Stimulated activated CD8-positive, alpha-beta memory T cell treated with anti-CD3 and anti-CD28 coated beads, Interleukin-12 subunit alpha, Interleukin-12 subunit beta, amount 100 ng/mL, for 1 hour (primary cell): ENCODE data around the gene NAT9.

ENCODE experiments used
- DNase-seq: peaks from one replicate; pipeline ENCODE4 v3.0.0-alpha.2; 2020; ENCODE audit warnings: low read depth

NAT9 gene

DNA sequence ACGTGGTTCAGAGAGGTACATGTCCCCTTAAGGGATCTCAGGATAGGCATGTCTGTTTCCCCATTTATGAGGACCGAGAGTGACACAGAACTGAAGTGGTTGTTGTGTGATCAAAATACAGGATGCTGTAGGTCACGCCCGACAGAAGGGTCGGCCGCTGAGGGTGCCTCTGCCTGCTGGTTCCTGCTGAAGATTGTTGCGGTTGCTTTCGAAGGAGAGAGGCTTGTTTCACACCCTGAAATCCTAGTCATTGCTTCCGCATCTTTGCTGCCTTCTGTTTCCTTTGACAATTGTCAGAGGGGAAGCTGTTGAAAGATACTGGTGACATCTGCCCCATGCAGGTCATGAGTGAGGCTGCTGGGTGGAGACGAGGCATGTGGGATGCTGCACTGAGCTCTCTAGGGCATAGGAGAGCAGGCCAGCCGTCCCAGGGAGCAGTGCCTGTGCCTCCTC is 3.8 kb upstream of the NAT9 start:
- DNase-seq, result peak; percentile 22

DNA sequence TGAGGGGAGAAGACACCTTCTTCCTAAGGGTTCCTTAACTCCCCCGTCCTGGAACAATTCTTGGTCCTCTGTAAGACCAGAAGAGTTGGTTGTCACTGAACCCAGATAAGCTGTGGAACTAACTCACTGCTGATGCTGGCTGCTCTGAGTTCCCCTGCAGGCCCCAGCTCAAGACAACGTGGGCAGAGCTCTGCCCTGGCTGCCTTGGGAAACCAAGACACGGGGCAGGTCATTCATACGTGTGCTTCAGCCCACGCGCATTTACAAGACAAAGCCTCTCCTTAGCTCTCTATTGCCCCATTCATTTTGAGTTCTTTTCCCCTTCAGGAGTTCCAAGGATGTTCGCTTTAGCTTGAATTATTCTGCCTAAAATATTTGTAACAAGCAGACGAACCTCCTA is 3.4 kb upstream of the NAT9 start:
- no peak for DNase-seq

DNA sequence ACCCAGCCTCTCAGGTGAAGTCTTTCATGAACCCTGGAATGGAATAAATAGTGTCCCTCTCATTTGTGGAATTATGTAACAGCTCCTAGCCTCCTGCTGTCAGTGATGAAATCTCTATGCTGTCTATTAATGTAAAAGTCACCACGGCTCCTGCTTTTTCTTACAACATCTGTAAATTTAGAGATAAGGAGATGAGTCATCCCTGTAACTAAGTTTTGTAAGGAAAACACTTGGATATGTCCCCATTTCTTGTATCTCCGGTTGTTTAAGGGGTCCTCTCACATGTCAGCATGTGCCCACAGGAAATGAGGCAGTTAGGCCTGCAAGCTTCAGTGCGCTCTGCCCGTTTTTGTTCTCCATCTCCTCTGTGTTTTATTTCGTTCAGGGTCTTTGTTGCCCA is 2.8 kb upstream of the NAT9 start:
- no peak for DNase-seq

DNA sequence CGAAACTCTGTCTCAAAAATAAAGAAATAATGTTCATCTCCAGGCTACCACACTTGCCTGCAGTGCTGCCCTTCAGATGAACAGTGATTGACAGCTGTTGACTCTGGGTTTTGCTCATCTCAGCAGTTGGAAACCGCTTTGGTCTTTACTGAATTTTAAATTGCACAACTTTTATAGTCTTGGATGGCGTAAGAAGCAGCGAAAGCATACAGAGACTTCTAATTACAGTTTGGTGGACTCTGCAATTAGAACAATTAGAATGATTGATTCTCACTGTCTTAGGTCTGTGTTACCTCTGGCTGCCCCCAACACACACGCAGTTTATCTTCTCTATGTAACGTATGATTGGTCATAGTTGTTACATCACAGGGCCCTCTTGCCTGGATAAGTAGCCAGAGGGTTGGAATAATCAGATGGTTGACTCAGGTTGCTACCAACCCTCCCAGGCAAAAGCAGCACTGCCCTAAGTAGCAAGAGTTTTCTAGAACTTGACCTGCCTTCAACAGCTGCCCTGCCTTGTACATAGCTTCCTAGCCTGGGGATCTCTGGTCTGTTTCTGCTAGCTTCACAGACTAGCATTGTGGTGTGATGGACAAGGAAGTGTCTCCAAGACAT is 1.9 kb upstream of the NAT9 start:
- no peak for DNase-seq

DNA sequence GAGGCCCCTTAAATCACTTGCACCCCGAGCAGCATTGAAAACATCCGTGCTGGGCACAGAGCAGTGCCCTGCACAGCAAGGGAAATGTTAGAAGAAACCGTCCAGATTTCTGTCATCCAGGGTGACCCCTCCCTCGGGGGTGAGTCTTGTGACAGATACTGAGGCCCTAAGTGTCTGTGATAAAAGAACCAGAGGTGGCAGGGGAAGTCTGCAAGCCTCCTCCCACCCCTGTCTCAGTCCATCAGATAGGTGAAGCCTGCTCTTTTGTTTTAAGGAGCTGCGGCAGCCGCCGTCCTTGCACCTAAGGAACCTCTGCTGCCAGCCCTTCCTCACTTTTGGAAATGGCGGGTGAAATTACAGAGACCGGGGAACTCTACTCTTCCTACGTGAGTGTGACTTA is 845 bp upstream of the NAT9 start:
- no peak for DNase-seq

DNA sequence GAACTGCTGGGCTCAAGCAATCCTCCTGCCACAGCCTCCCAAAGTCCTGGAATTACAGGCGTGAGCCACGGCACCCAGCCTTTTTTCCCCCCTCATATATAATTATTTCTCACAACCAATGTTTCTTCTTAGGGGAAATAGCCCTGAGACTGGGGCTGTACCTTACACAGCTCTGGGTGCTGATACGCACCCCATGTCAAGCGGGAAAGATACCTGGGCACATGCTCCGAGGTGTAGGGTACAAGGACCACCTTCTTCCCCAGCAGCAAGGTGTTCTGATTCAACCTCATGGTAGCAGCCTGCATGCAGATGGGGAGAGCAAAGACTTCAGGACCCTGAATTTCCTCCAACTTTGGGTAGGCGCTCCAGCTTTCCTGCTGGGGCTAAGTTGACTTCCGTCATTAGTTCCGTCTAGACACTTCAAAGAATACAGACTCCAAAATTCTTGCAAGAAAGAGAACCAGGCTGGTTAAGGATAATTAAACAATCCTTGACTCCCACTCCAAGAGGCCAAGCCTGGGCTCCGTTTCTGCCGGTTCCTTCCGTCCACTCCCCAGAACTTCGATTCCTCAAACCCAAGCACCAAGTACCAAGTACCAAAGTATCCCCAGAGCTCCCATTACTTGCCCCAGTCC is 619 bp downstream of the NAT9 start:
- no peak for DNase-seq

DNA sequence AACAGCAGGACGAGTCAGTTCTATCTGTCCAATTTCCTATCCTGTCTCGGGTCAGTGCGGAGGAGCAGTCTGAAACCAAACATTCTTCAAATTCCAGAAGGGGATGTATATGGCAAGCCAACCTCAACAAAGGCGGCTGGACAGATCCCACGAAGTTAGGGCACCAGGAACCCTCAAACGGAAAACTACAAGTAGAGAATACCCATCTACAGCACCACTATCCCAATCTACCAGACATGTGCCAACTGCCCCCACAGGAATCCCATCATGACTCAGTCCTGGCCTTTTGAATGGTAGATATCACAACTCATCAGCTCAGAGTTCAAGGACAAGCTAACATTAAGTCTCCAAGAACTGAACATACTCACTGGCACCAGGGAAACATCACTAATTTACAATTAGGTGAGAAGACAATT is 2.3 kb downstream of the NAT9 start:
- DNase-seq, result no peak

DNA sequence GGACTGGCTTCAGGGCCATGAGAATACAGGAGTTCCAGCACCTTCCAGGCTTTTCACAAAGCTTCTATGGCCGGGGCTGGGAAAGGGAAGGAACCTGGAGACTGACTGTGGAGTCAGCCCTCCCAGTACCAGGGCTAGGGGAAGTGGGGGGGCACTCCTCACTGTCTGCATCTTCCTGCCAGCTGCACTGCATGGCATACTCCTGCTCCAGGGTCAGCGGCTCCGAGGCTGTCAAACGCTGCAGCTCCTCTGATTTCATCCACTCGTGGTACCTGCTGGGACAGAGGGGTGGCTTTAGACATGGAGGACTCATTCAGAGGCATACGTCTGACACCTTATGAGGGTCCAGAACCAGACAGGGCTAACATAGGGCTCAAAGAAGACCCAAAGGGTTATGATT is 2.7 kb downstream of the NAT9 start:
- no peak for DNase-seq

DNA sequence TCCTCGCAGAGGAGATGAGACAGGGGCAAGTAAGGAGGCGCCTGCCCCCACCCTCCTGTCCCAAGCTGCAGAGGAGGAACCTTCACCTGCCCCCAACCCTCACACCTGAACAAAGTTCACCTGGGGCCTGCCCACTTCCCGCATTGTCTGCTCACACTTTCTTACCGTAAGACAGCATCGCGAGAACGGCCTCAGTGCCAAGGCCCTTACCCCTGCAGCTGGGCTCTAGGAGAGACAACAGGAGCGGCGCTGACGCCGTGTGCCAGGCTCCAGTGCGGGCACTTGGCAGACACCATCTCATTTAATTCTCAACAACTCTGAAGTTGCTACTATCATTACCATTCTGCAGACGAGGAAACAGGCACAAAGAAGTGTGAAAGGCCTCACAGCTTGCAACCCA is 4.1 kb downstream of the NAT9 start:
- no peak for DNase-seq

DNA sequence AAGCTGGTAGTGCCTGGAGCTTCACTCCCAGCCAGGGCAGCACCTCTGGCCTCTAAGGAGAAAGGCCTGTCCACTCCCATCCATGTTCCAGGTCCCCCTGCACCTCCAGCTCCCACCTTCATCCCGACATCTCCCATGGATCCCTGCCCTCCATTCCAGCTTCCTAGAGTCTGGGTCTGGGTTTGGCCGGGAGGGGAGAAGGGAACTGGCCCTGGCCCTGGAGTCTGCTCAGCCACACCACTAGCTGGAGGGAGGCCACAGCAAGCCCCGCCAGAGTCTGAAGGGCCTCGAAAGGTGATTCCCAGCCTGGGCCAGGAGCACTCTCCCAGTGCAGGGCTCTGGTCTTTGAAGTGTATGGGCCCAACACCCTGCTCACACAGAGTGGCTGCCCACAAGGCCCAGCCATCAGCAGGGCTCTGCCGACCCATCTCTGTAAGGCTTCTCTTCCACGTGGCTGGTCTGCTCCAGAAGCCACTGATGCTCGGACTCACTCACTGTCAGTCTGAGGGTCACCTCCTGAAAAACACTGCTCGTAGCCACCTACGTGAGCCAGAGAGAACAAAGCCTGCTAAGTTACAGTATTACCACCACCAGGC is 4.7 kb downstream of the NAT9 start:
- DNase-seq, result no peak

DNA sequence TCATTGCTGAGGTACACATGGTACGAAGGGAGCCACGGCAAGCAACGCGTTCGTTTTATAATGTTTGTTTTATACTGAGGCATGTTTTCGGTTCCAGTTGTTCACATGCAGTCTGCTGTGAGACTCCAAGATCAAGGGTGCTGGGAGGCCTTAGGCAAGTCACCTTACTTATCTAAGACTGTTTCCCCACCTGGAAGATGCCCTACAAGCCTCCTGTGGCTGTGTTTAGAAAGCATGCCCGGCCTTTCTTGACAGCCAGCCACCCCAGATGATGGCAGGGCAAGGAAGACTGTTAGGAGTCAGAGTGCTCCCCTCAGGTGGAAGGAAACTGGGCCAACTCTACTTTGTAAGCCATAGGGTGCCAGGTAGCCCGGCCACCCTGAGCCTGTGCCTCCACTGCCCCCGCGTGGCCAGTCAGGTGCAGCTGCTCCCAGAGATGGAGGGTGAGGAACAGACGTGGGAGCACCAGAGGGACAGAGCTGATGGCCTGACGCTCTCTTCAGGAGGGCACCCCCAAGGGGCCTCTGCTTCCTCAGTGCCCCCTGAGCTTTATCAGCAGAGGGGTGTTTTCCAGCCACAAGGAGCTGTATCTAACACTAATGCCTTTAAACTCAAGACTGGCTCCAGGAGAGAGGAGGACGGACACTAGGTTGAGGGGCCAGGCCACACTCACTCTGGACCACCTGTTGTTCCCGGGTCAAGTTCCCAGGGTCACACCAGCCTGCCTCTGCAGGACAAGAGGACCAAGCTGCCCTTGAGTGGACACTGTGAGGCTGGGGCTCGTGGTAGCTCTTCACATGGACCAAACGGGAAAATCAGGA is 5.4 kb downstream of the NAT9 start:
- DNase-seq, result peak; percentile 58

DNA sequence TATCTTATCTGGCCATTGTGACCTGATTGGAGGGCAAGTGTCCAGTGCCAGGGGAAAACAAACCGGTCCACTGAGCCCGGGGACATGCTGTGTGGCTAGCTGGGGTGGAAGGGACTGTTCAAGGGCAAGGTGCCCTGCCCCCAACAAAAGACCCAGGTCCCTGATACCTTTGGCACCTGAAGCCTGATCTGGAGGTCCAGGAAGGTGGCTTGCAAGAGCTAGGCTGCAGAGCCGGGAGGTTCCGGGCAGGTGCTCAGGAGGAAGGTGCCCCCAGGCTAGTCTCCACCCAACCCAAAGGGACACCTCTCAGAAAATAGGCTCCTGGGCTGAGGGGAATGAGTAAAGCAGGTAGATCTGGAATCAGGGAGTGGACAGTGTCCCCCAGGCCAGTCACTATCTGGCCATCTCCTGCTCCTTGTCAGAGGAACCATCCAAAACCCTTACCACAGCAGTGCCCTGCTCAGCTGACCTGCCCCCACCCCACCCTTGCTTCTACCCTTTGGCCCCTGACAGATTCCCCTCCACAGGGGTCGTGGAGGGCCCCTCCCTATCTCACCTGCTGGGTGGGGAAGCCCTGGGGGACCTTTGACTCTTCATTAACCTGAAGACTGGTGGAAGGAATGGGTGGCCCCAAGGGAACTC is 6.2 kb downstream of the NAT9 start:
- no peak for DNase-seq

DNA sequence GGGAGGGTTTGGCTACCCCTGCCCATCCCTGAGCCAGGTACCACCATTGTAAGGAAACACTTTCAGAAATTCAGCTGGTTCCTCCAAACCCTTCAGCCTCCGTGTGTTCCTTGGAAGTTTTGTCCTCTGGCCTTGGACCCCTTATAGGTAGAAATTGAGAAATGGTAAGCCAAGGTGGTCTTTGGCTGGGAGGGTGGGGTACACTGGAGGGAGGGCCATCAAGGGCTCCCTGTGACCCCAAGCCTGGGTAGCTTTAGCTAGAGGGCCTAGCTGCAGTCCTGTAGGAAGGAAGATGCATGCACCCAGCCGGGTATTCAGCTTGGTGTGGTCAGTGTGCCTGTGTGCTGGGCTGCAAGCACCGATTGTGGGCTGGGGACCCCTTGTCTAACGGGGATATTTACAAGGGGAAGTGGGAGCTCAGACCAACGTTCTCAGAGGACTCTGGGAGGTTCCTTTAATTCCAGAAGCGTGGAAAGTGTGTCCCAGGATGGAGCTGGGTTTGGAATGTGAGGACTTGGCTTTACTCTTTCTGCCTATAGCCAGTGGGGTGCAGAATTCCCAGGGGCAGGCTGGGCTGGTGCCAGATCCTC is 6.8 kb downstream of the NAT9 start:
- no peak for DNase-seq

DNA sequence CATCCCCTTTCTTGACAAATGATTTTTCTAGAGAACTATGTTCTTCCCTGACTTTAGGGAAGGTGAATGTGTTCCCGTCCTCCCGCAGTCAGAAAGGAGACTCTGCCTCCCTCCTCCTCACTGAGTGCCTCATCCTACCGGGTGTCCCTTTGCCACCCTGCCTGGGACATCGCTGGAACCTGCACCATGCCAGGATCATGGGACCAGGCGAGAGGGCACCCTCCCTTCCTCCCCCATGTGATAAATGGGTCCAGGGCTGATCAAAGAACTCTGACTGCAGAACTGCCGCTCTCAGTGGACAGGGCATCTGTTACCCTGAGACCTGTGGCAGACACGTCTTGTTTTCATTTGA is 7.4 kb downstream of the NAT9 start:
- no peak for DNase-seq

DNA sequence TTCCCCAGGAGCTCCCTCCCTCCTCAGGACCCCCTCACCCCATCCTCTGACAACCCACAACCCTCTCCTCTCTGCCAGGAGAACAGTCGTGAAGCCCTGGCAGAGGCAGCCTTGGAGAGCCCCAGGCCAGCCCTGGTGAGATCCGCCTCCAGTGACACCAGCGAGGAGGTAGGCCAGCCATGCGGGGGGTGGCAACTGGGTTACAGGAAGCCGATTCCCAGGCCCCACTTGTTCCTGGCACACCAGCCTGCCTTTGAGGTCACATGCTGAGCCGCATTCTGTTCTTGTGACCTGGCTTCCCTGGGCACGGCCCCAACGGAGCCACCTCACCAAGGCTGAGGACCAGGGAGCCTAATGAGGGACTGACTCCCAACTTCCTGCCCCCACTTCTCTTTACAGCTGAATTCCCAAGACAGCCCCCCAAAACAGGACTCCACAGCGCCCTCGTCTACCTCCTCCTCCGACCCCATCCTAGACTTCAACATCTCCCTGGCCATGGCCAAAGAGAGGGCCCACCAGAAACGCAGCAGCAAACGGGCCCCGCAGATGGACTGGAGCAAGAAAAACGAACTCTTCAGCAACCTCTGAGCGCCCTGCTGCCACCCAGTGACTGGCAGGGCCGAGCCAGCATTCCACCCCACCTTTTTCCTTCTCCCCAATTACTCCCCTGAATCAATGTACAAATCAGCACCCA is 7.9 kb downstream of the NAT9 start:
- no peak for DNase-seq

DNA sequence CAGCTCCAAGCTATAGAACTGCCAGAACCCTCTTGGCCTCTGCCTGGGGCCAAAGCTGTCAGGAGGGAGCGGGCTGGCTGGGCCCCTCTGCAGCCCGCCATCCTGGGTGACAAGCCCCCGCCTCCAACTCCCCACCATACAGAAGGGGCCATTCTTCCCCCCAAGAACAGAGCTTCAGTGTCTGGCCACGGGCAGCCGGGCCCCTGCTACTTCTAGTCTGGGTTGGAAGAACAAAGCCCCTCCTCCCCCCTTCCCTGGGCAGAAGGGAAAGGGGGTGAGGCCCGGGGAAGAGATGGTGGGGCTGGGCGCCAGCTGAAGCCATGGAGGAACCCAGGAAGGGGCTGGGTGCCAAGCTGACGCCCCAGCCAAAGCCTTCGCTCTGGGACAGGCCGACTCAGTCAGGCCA is 9.0 kb downstream of the NAT9 start:
- DNase-seq, result no peak

DNA sequence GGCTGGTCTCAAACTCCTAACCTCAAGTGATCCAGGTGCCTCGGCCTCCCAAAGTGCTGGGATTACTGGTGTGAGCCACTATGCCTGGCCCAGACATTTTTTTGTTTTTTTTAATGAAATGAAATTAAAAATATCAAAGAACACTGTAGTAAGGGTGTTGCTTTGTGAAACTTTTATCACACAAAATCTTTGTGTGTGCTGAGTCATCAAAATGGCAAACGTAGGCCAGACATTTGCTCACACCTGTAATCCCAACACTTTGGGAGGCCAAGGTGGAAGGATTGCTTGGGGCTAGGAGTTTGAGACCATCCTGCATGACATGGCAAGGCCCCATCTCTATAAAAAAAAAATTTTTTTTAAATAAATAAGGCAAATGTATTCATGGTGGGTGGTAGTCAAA is 9.7 kb downstream of the NAT9 start:
- DNase-seq, result no peak

DNA sequence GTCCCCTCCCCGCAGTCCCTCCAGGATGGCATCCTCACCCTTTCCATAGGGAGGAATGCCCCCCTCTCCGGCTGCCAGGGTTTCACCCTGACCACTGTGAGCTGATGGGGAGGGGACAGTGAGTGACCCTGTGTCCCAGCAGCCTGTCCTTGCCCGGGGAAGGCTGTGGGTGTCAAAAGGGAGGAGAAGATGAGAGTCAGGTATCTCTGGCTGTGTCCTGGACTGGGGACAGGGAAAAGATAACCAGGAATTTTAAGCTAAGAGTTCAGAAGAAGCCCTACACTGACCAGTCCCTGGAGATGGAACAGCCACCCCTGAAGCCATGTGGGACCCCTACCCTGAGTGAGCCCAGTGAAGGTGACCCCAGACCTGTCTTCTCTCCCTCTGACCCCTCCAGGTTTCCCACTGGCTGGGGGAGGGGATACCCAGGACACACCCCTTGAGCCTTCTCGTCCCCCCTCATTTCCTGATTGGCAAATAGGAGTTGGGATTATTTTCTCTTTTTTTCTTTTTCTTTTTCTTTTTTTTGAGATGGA is 11.3 kb downstream of the NAT9 start:
- DNase-seq, result no peak

DNA sequence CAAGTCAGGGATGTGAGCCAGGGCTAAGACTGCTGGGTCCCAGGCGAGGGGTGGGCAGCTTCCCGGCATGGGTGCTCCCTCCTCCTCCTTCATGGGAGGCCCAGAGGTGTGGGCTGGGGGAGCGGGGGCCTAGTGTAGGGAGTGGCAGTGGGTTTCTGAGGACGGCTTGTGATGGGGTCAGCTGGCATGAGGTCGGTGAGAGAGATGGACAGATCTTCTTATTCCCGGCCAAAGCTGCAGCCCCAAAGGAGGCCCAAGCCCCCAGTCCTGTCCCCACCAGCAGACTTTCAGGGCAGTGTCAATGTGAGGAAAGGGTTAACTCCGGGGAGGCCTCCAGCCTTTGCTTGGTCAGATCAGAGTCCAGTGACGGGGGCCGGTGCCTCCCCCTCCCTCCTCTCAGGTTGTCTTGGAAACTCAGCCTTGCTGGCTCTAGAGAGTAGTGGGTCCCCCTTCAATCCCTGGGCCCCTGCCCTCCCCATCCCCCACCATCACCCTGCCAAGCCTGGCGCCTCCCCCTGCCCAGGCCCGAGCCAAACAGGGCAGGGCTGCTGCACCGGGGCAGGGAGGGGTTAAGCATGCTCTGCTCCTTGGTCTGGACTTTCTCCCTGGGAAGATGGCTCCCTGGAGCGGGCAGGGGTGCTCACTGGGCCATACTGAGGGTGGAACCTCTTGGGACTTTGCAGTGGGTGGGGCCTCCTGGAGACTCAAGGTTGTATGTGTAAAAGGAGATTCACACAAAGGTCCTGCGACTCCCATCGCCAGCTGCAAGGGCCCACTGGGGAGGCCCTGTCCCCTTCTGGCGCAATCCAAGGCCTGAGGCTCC is 12.4 kb downstream of the NAT9 start:
- DNase-seq, result no peak

DNA sequence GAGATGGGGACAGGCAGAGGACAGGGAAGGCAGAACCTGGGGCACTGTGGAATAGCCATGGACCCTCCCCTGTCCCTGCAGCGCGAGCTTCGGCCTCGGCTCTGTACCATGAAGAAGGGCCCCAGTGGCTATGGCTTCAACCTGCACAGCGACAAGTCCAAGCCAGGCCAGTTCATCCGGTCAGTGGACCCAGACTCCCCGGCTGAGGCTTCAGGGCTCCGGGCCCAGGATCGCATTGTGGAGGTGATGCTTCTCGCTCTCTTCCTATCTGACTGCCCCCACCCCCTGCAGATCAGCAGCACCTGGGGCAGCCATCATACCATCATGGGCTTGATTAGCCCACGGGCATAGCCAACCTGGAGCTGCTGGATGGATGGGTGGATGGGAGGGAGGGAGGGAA is 14.2 kb downstream of the NAT9 start:
- DNase-seq, result no peak
